ENCODE measurements around the gene SMTNL2.
"Not testable (repeated sequence)": the region's sequence is repeated elsewhere in the genome, so short reads cannot be mapped to it uniquely, and the experiment has no call there.

SMTNL2 gene

GRCh38 chr17:4560837-4561256 lies 23.5 kb upstream of the SMTNL2 start:
- DNase-seq = no peak

DNA sequence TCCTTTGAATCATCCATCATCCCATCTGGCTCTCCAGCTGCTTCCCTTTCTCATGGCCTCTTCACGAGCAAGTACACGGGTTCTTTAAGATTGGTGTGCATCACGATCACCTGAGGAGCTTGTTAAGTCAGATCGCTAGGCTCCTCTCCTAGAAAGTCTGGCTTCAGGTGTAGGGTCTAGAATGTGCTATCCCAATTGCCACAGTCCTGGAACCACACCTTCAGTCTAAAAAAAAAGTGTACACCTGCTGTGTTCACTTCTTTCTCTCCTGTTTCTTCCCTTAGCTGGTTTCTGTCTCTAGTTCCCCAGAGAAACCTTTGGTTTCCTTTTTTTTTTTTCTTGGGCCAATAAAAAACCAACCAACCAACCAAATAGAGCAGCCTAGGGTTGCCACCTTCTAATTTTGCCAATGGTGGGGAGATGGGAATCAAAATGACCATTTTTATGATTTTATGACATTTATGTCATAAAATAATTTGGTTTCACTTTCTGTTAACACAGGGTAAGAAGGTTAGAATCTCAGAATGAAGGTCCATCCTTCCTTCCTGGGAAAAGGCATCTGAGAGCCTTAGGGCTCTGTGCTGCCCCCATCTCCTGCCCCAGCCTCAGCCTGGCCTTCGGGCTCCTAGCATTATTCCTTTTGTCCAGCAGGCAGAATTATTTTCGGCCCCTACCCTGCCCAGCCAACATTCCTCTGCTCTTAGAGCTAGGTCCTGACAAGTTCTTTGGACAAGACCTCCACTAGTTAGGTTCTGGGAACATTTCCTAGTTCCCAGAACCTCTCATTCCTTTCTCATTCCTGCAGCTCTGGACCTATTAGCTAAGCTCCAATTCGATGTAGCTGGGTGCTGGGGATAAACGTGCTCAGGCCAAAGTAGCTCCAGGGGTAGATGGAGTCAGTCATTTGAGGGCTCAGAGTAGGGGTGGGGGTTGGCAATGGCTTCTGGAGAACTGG lies 22.0 kb upstream of the SMTNL2 start:
- no peak for DNase-seq

GRCh38 chr17:4565209-4566141 lies 18.9 kb upstream of the SMTNL2 start:
- peak; percentile 55 for DNase-seq

GRCh38 chr17:4566785-4567184 lies 17.5 kb upstream of the SMTNL2 start:
- peak; percentile 50 for DNase-seq

- DNase-seq = no peak
These were observed 14.7 kb upstream of the SMTNL2 start for GRCh38 chr17:4569591-4569990.

DNA sequence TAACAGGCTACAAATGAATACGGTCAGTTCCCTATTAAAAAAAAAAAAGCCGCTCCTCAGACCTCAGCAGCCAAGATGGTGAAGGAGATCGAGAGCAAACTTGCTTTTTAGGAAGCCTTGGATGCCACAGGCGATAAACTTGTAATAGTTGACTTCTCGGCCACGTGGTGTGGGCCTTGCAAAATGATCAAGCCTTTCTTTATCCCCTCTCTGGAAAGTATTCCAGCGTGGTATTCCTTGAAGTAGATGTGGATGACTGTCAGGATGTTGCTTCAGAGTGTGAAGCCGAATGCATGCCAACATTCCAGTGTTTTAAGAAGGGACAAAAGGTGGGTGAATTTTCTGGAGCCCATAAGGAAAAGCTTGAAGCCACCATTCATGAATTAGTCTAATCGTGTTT lies 12.2 kb upstream of the SMTNL2 start:
- DNase-seq = no peak

DNA sequence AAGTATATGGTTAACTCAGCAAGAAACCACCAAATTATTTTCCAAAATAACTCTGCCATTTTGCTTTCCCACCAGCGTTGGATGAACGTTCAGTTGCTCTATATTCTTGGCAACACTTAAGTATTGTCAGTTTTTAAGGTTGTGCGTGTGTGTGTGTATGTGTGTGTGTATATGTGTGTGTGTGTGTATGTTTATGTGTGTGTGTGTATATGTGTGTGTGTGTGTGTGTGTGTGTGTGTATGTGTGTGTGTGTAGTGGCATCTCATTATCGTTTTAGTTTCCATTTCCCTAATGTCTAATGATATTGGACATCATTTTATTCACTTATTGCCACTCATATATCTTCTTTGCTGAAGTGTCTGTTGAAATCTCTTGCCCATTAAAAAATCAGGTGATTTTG lies 11.2 kb upstream of the SMTNL2 start:
- no peak for DNase-seq

DNA sequence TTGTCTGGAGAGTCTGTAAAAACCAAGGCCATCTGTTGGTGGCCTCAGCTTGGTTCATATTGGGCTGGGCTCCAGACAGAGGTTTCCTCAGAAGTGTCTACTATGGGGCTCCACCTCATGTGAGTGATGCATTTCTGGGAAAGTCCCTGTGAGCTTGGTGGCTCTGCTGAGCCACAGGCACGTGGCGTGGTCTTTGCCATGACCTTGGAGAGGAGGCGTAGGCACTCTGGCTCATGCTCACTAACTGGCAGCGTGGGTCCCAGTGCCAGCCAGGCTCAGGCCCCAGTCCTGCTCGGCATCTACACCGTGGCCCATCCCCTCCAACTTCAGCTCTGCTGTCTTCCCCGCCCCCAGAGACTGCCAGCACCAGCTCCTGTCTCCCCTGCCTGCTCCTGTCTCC lies 10.7 kb upstream of the SMTNL2 start:
- peak; percentile 80 for DNase-seq

DNA sequence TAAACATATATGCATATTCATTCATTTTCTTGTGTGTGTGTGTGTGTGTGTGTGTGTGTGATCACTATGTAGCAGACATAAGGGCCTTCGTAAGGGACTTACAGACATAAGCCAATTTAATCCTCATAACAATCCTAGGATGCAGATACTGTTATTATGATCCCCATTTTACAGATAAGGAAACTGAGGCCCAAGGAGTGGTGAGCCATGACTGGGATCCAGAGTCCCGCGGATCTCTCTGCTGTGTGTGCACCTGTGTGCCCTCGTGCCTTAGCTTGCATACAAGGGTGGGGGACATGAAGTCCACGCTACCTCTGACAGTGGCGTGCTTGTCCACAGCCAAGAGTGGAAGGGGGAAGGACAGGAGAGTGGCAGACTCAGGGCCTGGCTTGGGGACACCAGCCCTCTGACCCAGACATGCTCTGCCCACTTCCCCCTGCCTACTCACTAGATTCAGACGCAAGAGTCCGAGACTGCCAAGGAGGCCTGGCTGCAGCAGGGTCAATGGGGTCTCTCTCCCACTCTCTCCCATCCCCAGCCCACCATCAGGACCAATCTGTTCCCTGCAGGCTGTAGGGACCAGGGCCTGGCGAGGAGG lies 9.8 kb upstream of the SMTNL2 start:
- no peak for DNase-seq

- DNase-seq = no peak
These were observed 8.2 kb upstream of the SMTNL2 start for GRCh38 chr17:4576161-4576558.

GRCh38 chr17:4576729-4577322 lies 7.5 kb upstream of the SMTNL2 start:
- DNase-seq = no peak

- DNase-seq = no peak
These were observed 6.8 kb upstream of the SMTNL2 start for GRCh38 chr17:4577386-4577993.

GRCh38 chr17:4578349-4578748 lies 6.0 kb upstream of the SMTNL2 start:
- DNase-seq = not testable (repeated sequence)

- DNase-seq = no peak
These were observed 4.7 kb upstream of the SMTNL2 start for GRCh38 chr17:4579678-4580077.

DNA sequence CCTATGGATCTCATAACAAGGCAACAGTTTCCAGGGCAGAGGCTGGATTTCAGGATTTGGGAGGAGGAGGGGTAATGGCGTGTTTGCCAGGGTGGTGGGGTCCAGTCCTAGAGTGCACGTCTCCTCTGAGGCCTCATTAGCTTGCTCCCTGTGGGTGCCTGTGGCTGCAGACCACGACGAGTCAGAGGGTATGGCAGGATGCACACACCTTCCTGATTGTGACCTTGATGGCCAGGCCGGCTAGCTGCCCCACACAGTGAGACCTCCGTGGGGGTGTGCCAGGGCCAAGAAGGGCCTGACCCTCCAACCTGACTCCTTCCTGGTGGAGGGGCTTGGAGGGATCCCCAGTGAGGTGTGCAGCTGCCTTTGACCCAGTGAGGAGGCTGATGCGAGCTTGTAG lies 4.0 kb upstream of the SMTNL2 start:
- DNase-seq = no peak

DNA sequence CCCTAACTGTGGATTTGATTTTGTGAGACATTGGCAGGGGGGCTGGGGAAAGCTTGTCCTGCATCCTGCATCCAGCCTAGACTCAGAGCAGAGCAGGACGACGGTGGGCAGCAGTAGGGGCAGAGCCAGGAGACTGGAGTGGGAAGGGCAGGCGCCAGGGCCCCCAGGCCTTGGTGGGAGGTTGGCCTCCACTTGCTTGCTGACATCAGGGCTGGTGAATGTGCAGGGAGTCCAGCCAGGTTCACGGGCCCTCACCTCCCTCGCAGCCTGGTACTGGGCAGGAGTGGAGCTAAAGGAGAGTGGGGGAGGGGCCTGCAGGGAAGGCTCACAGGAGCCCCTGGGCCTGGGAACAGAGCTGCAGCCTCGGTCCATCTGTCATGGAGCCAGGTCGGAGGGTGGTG lies 2.2 kb upstream of the SMTNL2 start:
- DNase-seq = no peak

DNA sequence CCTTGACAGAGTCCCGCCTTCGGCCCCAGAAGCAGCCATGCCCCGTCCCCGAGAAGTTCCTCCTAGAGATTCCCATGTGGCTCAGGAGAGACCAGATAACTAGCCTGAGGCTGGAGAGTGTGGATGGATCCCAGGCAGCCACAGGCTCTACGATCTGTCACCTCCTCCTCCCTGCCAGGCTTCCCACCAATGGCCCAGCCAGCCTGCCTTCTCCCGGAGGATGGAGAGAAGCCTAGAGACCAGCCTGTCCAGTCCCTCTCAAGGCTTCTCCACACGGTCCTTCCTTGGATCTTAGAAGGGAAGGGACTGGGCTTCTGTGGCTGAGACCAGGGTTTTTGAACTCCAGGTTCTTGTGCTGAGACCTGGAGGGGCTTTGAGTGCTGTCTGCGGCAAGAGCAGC lies 1.6 kb upstream of the SMTNL2 start:
- no peak for DNase-seq

DNA sequence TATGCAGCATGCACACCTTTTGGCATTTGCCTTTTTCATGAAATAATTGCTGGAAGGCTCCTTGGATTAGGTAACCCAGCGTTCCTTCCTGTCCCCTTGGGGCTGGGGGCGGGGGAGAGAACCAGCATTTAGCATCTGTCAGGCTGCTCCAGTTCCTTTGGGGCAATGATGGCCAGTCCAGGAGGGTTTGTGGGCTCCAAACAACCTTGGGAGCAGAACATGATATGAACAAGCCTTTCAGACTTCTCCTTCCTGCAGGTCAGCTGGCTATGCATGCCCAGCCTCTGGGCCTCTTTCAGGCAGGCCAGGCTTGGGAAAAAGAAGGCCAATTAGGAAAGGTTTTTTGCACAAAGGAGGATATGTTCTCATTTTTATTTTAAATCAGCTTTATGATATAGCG lies 1.1 kb upstream of the SMTNL2 start:
- DNase-seq = no peak

GRCh38 chr17:4583782-4584100 lies 588 bp upstream of the SMTNL2 start:
- DNase-seq = no peak

- DNase-seq = no peak
These were observed 748 bp downstream of the SMTNL2 start for GRCh38 chr17:4584917-4585637.

GRCh38 chr17:4585638-4585994 lies 1.3 kb downstream of the SMTNL2 start:
- DNase-seq = no peak

- DNase-seq = no peak
These were observed 1.7 kb downstream of the SMTNL2 start for GRCh38 chr17:4586043-4586442.

All from activated naive CD4-positive, alpha-beta T cell treated with Interleukin-2 at 50 U/mL for 16 hours (primary cell).